ENCODE measurements around the gene NEGR1.

GRCh38 chr1:71589005-71589404 is 693.3 kb downstream of the NEGR1 start:
- no peak for TF ChIP-seq CTCF (IDR thresholded peaks at IDR 0.05; ENCODE audit: poor library complexity, severe bottlenecking)
- no peak for TF ChIP-seq SMC3 (conservative IDR thresholded peaks at IDR 0.05; ENCODE audit: poor library complexity)
